ENCODE results near the gene MYH11. TPM values are rescaled to one million over a fixed set of nuclear protein-coding genes. Genes with fewer than 3 reads are reported as not detected.

The MYH11 gene
- total RNA-seq, 6 donors from 2014 or later = 33.6 to 224 (median 87.4) TPM

DNA sequence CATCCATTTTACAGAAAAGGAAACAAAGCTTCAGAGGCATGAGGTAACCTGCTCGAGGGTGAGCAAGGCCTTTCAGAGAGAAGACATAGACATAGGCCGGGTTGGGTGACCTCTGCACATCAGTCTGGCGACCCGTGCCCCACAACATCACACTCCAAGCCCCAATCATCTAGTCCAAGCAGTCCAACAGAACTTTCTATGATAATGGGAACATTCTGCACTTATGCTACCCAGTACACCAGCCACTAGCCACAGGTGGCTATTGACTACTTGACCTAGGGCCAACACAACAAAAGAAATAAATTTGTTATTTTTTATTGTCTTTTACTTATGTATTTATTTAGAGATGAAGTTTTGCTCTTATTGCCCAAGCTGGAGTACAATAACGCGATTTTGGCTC is 20.8 kb downstream of the MYH11 start:
- Histone ChIP-seq H3K27me3 (no peaks in the 10 kb centered on the region), H3K9me3 (no peaks in the 10 kb centered on the region), H3K36me3 (no peaks in the 10 kb centered on the region), H3K4me1 (no peaks in the 10 kb centered on the region), H3K27ac (no peak overlapping the region), H3K4me3 (no peak overlapping the region)
- 91 to 92% methylated on average over 5 to 6 of the region's 6 CpGs for WGBS, 2 donors
- TF ChIP-seq EP300 (IDR thresholded peaks at IDR 0.05) = no peak
- TF ChIP-seq POLR2AphosphoS5 (IDR thresholded peaks at IDR 0.05) = no peak
- no peak for TF ChIP-seq POLR2A (IDR thresholded peaks at IDR 0.05)
- TF ChIP-seq, protein P1, sequence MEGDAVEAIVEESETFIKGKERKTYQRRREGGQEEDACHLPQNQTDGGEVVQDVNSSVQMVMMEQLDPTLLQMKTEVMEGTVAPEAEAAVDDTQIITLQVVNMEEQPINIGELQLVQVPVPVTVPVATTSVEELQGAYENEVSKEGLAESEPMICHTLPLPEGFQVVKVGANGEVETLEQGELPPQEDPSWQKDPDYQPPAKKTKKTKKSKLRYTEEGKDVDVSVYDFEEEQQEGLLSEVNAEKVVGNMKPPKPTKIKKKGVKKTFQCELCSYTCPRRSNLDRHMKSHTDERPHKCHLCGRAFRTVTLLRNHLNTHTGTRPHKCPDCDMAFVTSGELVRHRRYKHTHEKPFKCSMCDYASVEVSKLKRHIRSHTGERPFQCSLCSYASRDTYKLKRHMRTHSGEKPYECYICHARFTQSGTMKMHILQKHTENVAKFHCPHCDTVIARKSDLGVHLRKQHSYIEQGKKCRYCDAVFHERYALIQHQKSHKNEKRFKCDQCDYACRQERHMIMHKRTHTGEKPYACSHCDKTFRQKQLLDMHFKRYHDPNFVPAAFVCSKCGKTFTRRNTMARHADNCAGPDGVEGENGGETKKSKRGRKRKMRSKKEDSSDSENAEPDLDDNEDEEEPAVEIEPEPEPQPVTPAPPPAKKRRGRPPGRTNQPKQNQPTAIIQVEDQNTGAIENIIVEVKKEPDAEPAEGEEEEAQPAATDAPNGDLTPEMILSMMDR (IDR thresholded peaks at IDR 0.05) = no peak
- no peak for ATAC-seq (ENCODE audit: low FRiP score in 2 of 2)
- no peak for DNase-seq

DNA sequence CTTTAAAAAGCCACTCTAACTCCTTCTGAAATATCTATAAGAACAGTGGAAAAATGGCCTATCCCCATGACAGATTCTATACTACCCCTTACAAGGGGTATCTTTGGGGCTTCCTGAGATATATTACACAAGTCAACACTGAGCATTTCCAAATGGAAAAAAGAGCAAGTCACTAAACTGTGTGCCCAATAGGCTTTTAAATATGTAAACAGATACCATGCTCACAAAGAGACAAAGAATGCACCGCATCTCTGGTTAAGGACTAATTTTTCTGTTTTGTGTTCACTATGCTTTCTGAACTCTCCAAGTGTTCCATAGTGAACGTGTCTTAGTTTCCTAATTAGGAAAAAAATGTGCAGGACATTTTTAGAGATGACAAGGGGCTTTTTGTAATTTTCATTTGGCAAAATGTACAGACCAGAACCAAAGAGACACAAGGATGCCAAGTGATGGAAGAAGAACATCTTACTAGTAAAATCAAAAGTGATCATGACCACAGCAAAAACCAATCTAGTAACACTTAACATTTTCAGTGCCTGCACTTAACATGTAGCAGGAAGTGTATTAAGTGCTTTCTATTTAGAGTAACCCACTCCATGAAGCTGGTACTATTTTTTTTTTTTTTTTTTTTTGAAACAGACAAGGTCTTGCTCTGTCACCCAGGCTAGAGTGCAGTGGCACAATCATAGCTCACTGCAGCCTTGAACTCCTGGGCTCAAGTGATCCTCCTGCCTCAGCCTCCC is 21.5 kb downstream of the MYH11 start:
- Histone ChIP-seq H3K9me3 (no peaks in the 10 kb centered on the region), H3K27me3 (no peaks in the 10 kb centered on the region), H3K4me3 (no peak overlapping the region), H3K4me1 (no peaks in the 10 kb centered on the region), H3K27ac (no peak overlapping the region), H3K36me3 (no peaks in the 10 kb centered on the region)
- no peak for ATAC-seq (ENCODE audit: low FRiP score in 2 of 2)
- WGBS, 2 donors = 26 to 45% methylated on average over 2 of the region's 2 CpGs
- no peak for DNase-seq
- TF ChIP-seq EP300 (IDR thresholded peaks at IDR 0.05) (no peak), POLR2AphosphoS5 (IDR thresholded peaks at IDR 0.05) (no peak), POLR2A (IDR thresholded peaks at IDR 0.05) (no peak)
- TF ChIP-seq, protein P1 (IDR thresholded peaks at IDR 0.05) = no peak

DNA sequence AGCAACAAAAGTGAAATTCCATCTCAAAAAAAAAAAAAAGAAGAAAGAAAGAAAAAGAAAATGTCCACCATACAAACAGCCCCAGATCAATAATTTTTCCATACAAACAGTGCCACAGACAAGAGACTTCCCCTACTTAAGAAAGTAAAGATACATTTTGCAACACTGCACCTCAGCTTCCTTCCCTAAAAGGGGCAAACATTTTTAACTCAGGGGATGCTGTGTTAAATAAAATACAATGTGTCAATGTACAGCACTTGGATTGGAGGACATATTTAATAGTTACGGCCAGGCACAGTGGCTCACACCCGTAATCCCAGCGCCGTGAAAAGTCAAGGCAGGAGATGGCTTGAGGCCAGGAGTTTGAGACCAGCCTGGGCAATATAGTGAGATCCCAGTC is 22.3 kb downstream of the MYH11 start:
- ATAC-seq (ENCODE audit: low FRiP score in 2 of 2) (no peak), DNase-seq (no peak)
- no peak overlapping the region for H3K4me3 ChIP-seq
- no peak overlapping the region for H3K27ac ChIP-seq
- H3K27me3 ChIP-seq = no peaks in the 10 kb centered on the region
- H3K4me1 ChIP-seq = no peaks in the 10 kb centered on the region
- H3K36me3 ChIP-seq = no peaks in the 10 kb centered on the region
- TF ChIP-seq, protein P1 (IDR thresholded peaks at IDR 0.05) = no peak
- TF ChIP-seq POLR2A (IDR thresholded peaks at IDR 0.05) = no peak
- no peak for TF ChIP-seq EP300 (IDR thresholded peaks at IDR 0.05)
- no peak for TF ChIP-seq POLR2AphosphoS5 (IDR thresholded peaks at IDR 0.05)
- WGBS, 2 donors = 79 to 82% methylated on average over 4 of the region's 4 CpGs
- H3K9me3 ChIP-seq = no peaks in the 10 kb centered on the region

DNA sequence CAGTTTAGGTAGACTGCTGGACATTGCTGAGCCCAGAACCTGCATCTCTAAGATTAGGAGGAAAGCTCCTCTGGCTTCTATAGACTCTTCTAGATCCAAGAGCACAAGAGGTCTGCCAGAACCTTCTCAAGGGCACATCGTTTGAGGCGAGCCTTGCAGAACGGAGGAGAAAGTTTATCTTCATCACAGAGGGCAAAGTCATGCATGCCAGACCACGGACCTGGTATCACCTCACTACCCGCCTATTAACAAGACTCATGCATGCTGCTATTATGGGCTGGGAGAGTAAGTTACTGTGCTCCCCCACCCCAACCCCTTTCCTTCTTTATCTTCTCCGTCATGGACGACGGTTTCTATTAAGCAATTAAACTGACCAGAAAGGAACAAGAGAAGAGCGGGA is 23.3 kb downstream of the MYH11 start:
- no peak overlapping the region for H3K27ac ChIP-seq
- ATAC-seq (ENCODE audit: low FRiP score in 2 of 2) = no peak
- 74 to 78% methylated on average over 9 of the region's 9 CpGs for WGBS, 2 donors

More for the DNA sequence above, 23.3 kb downstream of the MYH11 start:
- H3K4me1 ChIP-seq = peaks cover 0 to 3% (median 0%) of the 10 kb centered on the region in 4 donors
- H3K4me3 ChIP-seq = no peak overlapping the region
- H3K27me3 ChIP-seq = no peaks in the 10 kb centered on the region
- no peaks in the 10 kb centered on the region for H3K9me3 ChIP-seq
- H3K36me3 ChIP-seq = no peaks in the 10 kb centered on the region
- no peak for DNase-seq
- TF ChIP-seq EP300 (IDR thresholded peaks at IDR 0.05) = no peak
- TF ChIP-seq, protein P1 (IDR thresholded peaks at IDR 0.05) = no peak
- no peak for TF ChIP-seq POLR2A (IDR thresholded peaks at IDR 0.05)
- no peak for TF ChIP-seq POLR2AphosphoS5 (IDR thresholded peaks at IDR 0.05)
